ENCODE data around the gene ASCL5. TPM values are rescaled to one million over a fixed set of nuclear protein-coding genes. Genes with fewer than 3 reads are reported as not detected.

The ASCL5 gene
- total RNA-seq, 4 donors from 2014 or later: not detected

GRCh38 chr1:201145816-201146215 lies 18.8 kb upstream of the ASCL5 start:
- H3K36me3 ChIP-seq: peaks cover 0 to 100% of the 10 kb centered on the region in 2 donors
- H3K9me3 ChIP-seq: no peaks in the 10 kb centered on the region
- no peak for TF ChIP-seq POLR2AphosphoS5 (IDR thresholded peaks at IDR 0.05)
- no peak for TF ChIP-seq CTCF (IDR thresholded peaks at IDR 0.05)
- TF ChIP-seq POLR2A (IDR thresholded peaks at IDR 0.05): no peak
- TF ChIP-seq EP300 (IDR thresholded peaks at IDR 0.05): no peak
- no peak overlapping the region for H3K4me3 ChIP-seq
- H3K27ac ChIP-seq: no peak overlapping the region
- H3K27me3 ChIP-seq: no peaks in the 10 kb centered on the region
- peaks cover 0 to 14% (median 0%) of the 10 kb centered on the region in 3 donors for H3K4me1 ChIP-seq
- 88 to 100% methylated on average over 1 to 7 of the region's 7 CpGs for WGBS, 2 donors (ENCODE audit: low coverage in 1 of 2)
- no peak for ATAC-seq

- ATAC-seq: no peak
- H3K4me1 ChIP-seq: peaks cover 0 to 14% (median 0%) of the 10 kb centered on the region in 3 donors
- H3K9me3 ChIP-seq: no peaks in the 10 kb centered on the region
- H3K27me3 ChIP-seq: no peaks in the 10 kb centered on the region
- TF ChIP-seq POLR2AphosphoS5 (IDR thresholded peaks at IDR 0.05): no peak
- no peak for TF ChIP-seq CTCF (IDR thresholded peaks at IDR 0.05)
- TF ChIP-seq POLR2A (IDR thresholded peaks at IDR 0.05): no peak
- no peak for TF ChIP-seq EP300 (IDR thresholded peaks at IDR 0.05)
- H3K36me3 ChIP-seq: peaks cover 0 to 100% of the 10 kb centered on the region in 2 donors
- no peak overlapping the region for H3K27ac ChIP-seq
- WGBS, 2 donors (ENCODE audit: low coverage in 1 of 2): 80 to 93% methylated on average over 1 to 2 of the region's 3 CpGs
- H3K4me3 ChIP-seq: no peak overlapping the region
These were observed 18.1 kb upstream of the ASCL5 start for GRCh38 chr1:201145132-201145531.

- no CpG with 5 or more reads among the region's 5 CpGs for WGBS, 2 donors (ENCODE audit: low coverage in 1 of 2)
- Histone ChIP-seq H3K27ac (no peak overlapping the region), H3K4me1 (peaks cover 0 to 14% (median 0%) of the 10 kb centered on the region in 3 donors), H3K4me3 (no peak overlapping the region), H3K9me3 (no peaks in the 10 kb centered on the region), H3K27me3 (no peaks in the 10 kb centered on the region), H3K36me3 (peaks cover 0 to 100% of the 10 kb centered on the region in 2 donors)
- no peak for ATAC-seq
- no peak for TF ChIP-seq EP300 (IDR thresholded peaks at IDR 0.05)
- TF ChIP-seq CTCF (IDR thresholded peaks at IDR 0.05): no peak
- TF ChIP-seq POLR2A (IDR thresholded peaks at IDR 0.05): no peak
- no peak for TF ChIP-seq POLR2AphosphoS5 (IDR thresholded peaks at IDR 0.05)
These were observed 17.7 kb upstream of the ASCL5 start for GRCh38 chr1:201144701-201145100.

- Histone ChIP-seq H3K36me3 (peaks cover 0 to 100% of the 10 kb centered on the region in 2 donors), H3K4me1 (peaks cover 0 to 16% (median 0%) of the 10 kb centered on the region in 3 donors), H3K27me3 (no peaks in the 10 kb centered on the region), H3K27ac (no peak overlapping the region), H3K9me3 (no peaks in the 10 kb centered on the region), H3K4me3 (no peak overlapping the region)
- TF ChIP-seq CTCF (IDR thresholded peaks at IDR 0.05) (no peak), POLR2AphosphoS5 (IDR thresholded peaks at IDR 0.05) (no peak)
- 85 to 89% methylated on average over 7 to 11 of the region's 18 CpGs for WGBS, 2 donors (ENCODE audit: low coverage in 1 of 2)
- ATAC-seq: no peak
These were observed 17.0 kb upstream of the ASCL5 start for GRCh38 chr1:201143726-201144635.
